Posterior vena cava (tissue), 2 donors: Measurements from ENCODE around the gene THAP5. TPM values are rescaled to one million over a fixed set of nuclear protein-coding genes. Genes with fewer than 3 reads are reported as not detected.
"Not testable (repeated sequence)": the region's sequence is repeated elsewhere in the genome, so short reads cannot be mapped to it uniquely, and the experiment has no call there.

ENCODE experiments used
- DNase-seq: peaks from one replicate; pipeline ENCODE4 v3.0.0-alpha.2; 2020; ENCODE audit warnings: low spot score
- intact Hi-C, 2 donors: fragments of 100-400 bp; cut with DNase I; formaldehyde crosslinking; loops; one replicate each; pipeline versions ENCODE4 v1.14.1 to v1.14.2; 2022 to 2023
- total RNA-seq, 2 donors: library from RNA; stranded (reverse); fragmentation: NEBNext Ultra II Directional; extraction: Animal tissue kit (Norgen Biotek cat#: 25700); gene quantifications; one replicate each; pipeline ENCODE4 v1.2.1, GENCODE V29; 2021
- donor health status: DM: yes; HTN: yes; CAD: no.
- donor health status: DM: yes; HTN: yes; CAD: no.

THAP5 gene
- total RNA-seq, 2 donors from 2014 or later, result 21.3 to 27.9 TPM

DNA sequence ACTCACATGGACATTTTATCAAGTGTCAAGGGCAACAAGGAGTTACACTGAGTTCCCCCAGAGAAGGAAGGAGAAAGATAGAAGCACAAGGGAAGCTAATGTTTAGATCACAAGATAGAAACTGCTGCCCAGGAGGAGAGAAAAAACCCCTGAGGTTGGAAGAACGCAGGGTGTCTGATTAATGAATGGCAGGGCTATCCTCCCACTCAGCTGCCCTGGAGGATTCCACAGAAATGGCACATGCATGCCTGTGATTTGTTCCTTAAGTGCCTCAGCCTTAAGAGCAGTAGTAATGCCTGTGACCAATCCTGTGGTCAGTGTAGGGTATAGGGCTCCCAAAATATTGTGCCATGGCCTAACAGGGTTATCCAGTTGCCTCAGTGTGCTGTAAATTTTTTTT, 20.4 kb upstream of the THAP5 start:
- intact Hi-C loops, result no loop called here

DNA sequence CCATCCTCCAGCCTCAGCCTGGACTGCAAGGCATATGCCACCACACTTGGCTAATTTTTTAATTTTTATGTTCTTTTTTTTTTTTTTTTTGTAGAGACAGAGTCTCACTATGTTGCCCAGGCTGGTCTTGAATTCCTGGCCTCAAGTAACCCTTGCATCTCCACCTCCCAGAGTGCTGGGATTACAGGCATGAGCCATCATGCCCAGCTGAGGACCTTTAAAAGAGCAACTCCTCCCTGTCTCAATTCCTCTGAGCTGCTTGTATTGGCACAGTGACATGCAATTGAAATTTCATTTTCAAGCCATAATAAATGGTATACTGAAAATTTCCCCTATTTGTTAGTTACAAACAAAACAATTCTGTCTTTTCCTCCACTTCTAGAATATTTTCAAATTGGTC, 19.7 kb upstream of the THAP5 start:
- intact Hi-C loops, result no loop called here
- DNase-seq, result no peak

More for the DNA sequence above, 20.4 kb upstream of the THAP5 start:
- no peak for DNase-seq

DNA sequence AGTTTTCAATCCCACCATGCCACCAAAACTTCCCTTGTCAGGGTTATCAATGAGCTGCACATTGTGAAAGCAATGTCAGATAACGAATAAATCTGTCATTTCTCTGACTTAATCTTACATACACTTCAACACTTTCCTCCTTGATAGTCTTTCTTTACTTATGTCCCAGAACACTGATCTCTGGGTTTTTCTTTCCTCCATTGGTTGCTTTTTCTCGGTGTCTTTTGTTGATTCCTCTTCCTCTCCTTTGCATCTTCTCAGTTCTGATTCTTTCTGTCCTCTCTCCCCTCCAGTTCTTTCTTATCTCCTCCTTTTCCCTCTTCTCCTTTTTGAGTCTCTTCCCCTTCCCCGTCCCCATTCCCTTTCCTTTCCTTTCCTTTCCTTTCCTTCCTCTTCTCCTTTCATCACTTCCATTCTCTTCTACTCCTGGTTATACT, 16.8 kb upstream of the THAP5 start:
- intact Hi-C loops, result no loop called here
- no peak for DNase-seq

DNA sequence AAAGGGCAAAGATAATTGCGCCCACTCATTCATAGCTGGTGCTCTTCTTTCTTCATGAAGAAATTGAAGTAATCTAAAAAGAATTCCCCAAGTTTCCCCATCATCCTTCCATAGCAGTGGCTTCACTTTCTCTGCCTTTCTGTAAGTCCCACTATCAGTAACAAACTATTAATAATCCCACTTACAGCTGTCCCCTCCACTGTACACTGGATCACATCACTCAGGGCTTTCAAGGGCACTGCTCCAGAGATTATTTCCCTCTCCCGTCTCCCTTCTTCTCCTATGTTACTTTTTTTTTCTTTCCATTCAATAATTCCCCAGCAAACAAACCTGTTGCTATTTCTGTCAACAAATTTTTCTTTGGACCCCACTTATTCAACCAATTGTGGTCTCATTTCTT, 16.3 kb upstream of the THAP5 start:
- intact Hi-C loops, result no loop called here
- DNase-seq, result no peak

DNA sequence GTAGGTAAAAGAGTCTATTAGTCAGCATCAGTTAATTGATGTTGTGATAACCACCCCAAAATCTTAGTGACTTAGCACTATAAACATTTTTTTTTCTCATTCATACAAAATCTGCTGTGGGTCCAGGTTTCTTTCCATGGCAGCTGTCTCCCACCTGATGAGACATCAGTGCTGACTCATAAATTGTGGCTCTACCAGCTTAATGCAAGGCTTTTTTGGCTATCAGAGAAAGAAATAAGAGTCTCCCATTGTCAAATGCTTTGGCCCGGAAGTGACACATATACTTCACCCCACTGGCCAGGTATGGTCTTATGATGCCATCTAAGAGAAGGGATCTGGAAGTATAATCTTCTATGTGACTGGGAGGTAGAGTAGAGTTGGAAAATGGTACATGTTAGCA, 14.7 kb upstream of the THAP5 start:
- intact Hi-C loops, result no loop called here
- DNase-seq, result no peak

DNA sequence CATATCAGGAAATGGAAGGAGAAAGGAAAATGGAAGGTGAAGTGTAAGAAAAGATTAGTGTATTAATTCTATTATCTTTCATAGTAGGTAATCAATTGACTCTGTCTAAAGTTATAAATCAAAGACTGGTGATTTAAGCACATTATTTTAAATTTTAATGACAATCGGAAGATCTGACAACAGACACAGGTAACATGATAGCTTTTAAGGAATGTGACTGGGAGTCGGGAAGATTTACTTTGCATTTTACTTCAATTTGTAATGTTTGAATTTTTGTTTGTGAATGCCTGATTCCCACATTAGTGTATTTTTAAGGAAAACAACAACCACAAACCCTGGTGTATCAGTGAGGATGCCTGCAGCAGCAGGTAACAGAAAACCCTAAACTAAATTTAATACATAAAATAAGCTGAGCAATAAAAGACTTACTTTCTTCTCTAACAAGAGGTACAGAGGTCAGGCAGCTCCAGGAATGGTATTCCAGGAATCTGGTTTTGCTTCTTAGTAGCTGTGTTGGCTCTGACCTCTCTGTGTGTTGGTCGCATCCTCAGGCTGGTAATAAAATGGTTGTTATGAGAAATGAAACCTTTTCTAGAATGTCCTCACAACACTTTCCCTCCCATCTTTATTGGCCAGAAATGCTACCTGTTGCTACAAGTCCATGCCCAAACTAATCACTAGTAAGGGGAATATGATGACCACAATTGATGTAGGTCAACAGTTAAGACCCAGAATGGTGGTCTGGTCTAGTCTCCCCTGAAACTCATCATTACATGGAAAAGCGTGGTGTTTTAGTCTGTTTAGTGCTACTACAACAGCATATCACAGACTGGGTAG, 12.4 kb upstream of the THAP5 start:
- DNase-seq, result no peak
- intact Hi-C loops, result no loop called here

DNA sequence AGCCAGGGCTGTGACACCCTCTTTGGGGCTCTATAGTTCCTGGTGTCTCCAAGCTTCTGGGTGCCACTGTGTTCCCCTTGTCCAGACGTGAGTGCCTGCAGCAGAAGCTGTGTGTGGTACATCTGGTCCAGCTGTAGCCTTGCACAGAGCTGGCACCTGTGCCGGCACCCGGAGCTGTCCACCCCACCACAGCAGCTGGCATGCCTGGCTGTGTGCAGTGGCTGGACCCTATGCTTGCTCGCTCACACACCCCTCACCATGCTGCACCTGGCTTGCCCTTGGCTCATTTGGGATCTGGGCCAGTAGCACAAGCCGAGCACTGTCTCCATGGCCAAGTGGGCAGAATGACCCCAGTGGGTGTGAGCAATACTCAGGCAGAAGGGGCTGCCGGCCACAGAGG, 10.8 kb upstream of the THAP5 start:
- DNase-seq, result no peak
- intact Hi-C loops, result no loop called here

DNA sequence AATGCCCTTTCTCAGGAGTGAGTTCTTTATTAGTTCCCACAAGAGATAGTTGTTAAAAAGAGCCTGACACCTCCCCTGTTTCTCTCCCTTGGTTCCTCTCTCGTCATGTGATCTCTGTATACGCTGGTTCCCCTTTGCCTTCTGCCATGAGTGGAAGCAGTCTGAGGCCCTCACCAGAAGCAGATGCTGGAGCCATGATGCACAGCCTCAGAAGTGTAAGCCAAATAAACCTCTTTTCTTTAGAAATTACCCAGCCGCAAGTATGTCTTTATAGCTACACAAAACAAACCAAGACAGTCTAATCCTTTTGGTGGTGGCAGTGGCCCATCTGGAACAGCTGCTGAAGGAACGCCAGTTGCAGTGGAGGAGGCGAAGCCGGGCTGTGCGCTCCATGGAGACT, 9.4 kb upstream of the THAP5 start:
- intact Hi-C loops, result no loop called here
- no peak for DNase-seq

DNA sequence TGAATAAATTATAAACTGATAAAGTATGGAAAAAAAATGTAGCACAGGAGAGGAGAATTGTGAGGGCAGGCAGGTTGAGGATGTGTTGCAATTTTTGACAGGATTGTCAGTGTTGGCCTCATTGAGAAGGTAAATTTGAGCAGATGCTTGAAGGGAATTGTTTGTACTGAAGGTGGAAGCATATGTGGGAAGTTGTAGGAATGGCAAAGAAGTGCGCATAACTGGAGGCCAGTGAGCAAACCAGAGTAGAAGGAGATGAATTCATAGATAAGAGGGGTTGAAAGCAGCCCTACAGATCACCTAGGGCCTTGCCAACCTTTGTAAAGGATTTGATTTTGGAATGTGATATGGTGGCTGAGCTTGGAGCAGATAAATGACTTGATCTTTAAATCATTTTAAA, 6.6 kb upstream of the THAP5 start:
- DNase-seq, result no peak
- intact Hi-C loops, result no loop called here

DNA sequence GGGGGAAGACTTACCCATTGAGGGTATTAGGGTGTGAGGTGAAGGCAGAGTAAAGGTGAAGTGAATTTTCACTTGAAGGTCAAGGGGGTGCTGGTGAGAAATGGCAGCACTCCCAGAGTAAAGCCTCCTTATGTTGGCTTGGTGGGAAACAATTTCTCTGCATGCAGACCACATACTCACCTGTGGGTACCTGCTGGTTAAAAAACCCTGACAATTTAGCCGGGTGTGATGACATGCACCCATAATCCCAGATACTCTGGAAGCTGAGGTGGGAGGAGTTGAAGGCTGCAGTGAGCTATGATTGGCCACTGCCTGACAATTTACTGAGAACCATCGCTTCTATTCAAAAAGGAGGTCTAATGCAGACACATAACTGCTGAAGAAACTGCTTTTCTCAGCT, 5.7 kb upstream of the THAP5 start:
- intact Hi-C loops, result loop anchor here in 1 of 2 donors (1.0 kb wide), 1 partner anchor 44 kb away; no protein-coding TSS in a partner anchor
- DNase-seq, result no peak

DNA sequence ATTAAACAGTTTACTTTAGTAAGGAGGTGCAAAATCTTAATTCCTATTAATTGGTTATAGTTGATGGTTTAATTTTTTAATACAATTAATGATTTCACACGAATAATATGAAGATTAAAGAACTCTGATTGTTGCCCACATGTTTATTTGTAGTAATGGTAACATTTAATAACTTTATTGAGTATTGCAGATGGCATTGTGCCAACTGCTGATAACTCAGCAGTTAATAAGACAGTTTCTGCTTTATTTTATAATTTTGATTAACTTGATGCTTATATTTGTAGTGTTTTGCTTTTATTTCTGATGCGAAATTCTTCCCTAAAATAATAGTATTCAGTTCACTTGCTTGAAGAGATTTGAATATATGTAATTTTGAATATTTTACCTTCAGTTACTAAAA, 3.0 kb upstream of the THAP5 start:
- intact Hi-C loops, result no loop called here

DNA sequence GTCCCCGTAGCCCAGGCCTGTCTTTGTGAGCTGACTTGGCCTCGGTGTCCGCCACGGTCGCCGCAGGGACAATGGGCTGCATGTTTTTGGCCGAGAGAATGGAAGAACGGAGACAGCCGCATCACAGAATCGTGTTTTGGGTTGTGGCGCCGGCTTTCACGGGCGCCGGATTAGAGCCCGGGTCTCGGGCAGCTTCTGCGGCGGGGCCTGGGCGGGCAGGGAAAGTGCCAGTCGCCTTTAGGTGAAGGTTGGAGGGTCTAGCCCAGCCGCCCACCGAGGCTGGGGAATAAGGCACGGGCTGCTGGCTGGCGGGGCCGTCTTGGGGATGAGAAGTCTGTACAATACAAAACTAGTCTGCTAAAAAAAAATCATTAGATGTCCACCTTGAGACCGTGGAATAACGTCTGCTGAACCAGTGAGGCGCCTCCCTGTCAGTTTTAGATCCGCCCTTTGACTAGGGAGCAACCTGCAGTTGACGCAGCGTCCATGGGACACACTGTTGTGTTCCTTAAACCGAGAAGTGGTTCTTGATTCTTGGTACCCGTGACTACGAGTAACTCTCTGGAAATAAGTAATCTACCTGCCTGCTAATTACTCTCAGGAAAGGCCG, 745 bp upstream of the THAP5 start:
- peak; percentile 81 for DNase-seq
- intact Hi-C loops, result loop anchor here in 1 of 2 donors (1.0 kb wide), 1 partner anchor 21 kb away; no protein-coding TSS in a partner anchor

More for the DNA sequence above, 3.0 kb upstream of the THAP5 start:
- DNase-seq, result no peak

DNA sequence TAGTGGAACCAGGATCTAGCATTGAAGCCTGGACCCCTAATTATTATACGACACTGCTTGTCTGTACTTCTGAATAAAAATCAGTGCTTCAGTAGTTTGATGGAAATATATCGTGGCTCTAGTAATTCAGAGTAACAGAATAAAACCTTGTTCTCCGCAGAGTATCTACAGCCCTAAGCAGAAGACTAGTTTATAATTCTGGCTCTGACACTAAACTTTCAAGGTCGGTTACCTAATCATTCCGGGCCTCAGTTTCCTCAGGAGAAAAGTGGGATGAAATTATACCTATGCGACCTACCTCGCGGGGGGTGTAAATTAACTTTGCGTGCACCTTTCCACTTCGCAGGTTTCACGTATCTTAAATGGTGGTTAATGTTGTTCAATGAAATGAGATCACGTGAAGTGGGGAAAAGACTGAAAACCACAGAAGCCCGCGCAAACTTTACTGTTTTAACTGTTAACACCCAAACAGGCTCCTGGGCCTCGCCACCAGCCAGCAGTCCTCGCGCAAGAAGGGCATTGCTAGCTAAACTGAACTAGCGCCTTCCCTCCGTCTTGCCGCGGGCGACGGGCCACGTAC, 615 bp downstream of the THAP5 start:
- DNase-seq, result no peak
- intact Hi-C loops, result loop anchor here in 1 of 2 donors (5.0 kb wide), 1 partner anchor 47 kb away; no protein-coding TSS in a partner anchor

DNA sequence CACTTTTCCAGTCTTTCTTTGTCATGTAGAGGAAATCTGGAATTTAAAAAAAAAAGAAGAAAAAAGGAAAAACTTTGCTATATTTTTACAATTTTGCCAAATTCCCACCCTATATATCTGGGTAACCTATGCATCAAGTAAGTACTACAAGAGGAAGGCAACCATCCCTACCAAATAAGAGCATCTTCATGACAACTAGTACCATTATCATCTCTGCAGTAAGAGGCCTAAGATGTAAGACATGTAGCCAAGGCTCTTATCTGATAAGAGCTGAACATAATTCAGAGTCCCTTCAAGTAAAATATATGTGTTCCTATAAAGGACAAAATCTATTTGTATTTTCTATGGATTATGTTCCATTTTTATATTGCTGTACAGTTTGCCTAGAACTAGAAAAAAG, 3.5 kb downstream of the THAP5 start:
- intact Hi-C loops, result loop anchor here in 1 of 2 donors (5.0 kb wide), 1 partner anchor 44 kb away; no protein-coding TSS in a partner anchor

DNA sequence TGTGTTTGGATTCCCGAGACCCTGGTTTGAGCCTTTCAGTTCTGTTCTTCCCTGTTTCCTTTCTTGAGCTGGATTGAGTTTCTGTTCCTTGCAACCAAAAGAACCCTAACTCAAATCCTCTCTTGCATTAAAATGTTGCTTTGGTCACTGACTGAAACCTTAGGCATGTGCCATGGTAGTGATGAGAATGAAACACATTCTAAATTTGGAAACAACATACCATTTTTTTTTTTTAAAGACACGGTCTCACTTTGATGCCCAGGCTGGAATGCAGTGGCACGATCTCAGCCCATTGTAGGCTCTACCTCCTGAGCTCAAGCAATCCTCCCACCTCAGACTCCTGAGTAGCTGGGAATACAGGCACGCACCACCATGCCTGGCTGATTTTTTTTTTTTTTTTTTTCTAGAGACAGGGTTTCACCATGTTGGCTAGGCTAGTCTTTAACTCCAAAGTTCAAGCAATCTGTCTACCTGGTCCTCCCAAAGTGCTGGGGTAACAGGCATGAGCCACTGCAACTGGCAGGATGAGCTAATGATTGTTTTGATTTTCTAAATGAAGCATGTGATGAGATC, 8.4 kb downstream of the THAP5 start:
- no peak for DNase-seq
- intact Hi-C loops, result no loop called here

More for the DNA sequence above, 3.5 kb downstream of the THAP5 start:
- DNase-seq, result no peak

DNA sequence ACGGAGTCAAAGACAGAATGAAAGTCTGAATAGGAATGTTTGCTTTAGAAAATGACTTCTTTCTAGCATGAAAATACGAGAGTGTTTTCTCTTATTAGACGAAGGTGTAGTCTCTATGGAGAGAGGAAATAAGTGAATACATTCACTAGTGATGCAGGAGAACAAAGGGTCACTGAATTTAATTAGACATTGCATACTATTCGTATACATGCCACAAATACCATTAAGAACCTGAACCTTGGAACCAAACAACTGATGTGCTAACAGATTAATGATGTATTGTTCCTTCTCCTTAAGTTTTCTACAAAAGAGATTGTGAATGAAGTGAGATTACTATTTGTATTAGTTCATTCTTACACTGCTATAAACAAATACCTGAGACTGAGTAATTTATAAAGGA, 10.3 kb downstream of the THAP5 start:
- DNase-seq, result no peak
- intact Hi-C loops, result no loop called here

DNA sequence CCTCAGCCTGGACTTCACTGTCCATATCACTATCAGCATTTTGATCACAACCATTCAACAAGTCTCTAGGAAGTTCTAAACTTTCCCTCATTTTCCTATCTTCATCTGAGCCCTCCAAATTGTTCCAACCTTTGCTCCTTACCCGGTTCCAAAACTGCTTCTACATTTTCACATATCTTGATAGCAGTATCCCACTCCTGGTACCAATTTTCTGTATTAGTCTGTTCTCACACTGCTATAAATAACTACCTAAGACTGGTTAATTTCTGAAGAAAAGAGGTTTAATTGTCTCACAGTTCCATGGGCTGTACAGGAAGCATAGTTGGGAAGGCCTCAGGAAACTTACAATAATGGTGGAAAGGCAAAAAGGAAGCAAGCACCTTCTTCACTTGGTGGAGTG, 11.9 kb downstream of the THAP5 start:
- intact Hi-C loops, result no loop called here
- no peak for DNase-seq

DNA sequence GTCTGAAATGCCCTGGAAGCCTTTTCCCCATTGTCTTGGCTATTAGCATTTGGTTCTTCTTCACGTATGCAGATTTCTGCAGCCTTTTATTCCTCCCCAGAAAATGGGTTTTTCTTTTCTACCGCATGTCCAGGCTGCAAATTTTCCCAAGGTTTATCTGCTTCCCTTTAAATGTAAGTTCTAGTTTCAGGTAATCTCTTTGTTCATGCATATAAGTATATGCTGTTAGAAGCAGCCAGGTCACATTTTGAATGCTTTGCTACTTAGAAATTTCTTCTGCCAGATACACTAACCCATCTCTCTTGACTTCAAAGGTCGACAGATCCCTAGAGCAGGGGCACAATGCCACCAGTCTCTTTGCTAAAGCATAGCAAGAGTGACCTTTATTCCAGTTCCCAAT, 12.3 kb downstream of the THAP5 start:
- intact Hi-C loops, result no loop called here
- DNase-seq, result no peak

DNA sequence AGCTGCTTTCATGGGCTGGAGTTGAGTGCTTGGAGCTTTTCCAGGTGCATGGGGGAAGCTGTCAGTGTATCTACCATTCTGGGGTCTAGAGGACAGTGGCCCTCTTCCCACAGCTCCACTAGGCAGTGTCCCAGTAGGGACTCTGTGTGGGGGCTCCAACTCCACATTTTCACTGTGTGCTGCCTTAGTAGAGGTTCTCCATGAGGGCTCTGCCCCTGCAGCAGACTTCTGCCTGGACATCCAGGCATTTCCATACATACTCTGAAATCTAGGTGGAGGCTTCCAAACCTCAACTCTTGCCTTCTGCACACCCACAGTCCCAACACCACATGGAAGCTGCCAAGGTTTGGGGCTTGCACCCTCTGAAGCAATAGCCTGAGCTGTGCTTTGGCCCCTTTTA, 12.8 kb downstream of the THAP5 start:
- DNase-seq, intact Hi-C loops: not testable (repeated sequence)
